GM19467 (cell line): Measurements from ENCODE around the gene SLC47A1.
"Not testable (repeated sequence)": the region's sequence is repeated elsewhere in the genome, so short reads cannot be mapped to it uniquely, and the experiment has no call there.

Experiments used
- ATAC-seq: cut with Tn5 transposase; IDR thresholded peaks from one replicate; pipeline ENCODE4 v1.9.1; 2021; ENCODE audit warnings: mild to moderate bottlenecking, moderate library complexity; ENCODE audit not compliant: unreplicated experiment

SLC47A1 gene

DNA sequence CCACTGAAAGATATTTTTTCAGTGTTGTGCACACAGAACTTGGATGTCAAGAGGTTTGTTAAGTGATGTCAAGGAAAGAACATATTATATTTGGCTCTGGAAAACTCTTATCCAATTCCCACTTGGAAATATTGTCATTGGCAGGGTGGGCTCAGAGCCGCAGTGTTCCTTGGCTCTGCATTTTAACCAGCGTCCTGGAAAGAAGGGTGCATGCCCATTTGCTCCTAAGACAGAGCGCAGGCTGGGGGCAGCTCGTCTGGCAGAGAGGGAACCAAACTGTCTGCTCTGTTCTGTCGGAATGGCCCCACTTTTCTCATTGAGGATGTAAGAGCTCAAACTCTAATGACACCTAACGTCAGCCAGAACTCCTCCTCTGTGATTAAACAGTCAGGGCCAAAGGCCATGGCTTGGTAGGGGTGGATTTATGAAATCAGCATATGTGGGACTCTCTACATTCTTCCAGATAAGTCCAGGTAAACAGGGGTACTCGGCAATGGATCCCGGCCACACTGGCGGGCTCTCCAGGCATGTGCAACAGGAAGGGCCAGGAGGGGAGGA lies 18.0 kb downstream of the SLC47A1 start:
- ATAC-seq: no peak

DNA sequence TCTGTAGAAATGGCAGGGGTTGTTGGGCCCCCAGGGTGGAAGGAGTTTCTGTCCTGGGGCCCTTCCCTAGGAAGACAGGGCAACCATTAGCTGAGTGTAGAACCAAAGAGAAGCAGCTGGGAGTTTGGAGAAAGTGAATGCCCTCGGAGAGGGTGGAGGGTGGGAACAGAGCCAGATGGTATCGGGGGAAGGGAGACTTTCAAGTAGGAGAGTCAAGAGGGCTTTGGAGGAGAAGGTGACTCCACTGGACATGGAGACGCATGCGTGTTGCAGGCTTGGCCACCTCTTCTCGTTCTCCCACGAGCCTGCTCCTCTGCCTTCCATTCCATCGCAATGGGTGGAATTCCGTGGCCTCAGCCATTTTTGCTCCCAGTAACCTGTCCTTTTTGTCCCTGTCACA lies 19.4 kb downstream of the SLC47A1 start:
- no peak for ATAC-seq

DNA sequence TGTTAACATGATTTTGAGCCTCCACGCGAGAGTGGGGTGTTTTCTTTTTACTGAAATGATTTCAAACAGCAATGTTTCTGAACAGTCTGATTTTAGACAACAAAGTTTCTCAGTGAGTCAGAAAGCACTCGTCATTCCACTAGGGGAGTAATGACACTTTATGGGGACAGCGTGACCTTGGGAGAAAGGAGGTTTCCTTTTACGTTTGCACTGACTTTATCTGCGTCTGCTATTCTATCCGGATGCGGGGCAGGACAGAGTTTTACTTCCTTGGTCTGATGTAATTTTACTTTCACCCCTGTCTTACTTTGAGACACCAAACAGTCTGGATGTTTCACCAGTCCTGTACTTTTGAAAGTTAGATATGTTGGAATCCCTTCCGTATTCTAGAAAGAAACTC lies 20.7 kb downstream of the SLC47A1 start:
- ATAC-seq: no peak

DNA sequence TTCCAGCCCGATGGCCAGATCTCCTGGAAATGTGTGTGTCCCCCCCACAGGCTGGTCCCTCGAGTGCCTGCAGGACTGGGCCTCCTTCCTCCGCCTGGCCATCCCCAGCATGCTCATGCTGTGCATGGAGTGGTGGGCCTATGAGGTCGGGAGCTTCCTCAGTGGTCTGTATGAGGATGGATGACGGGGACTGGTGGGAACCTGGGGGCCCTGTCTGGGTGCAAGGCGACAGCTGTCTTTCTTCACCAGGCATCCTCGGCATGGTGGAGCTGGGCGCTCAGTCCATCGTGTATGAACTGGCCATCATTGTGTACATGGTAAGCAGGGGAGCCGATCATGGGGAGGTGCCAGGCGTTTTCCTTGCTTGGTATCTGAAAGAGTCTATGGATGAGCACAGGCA lies 22.1 kb downstream of the SLC47A1 start:
- ATAC-seq: no peak

DNA sequence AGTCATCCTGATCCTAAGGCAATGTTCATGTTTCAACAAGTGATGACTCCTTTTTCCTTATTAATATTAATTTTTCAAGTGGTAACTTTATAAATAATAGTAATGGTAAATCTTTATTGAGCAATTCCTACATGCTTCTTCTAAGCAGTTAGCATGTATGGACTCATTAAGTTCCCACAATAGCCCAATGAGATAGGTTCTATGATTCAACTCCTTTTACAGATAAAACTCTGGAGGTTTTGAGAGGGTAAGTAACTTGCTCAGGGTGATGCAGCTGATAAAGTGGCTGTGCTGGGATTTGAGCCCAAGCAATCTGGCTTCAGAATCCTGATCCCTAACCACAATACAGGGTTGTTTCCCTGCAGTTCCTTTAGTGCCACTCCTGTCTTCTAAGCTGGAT lies 25.3 kb downstream of the SLC47A1 start:
- no peak for ATAC-seq

DNA sequence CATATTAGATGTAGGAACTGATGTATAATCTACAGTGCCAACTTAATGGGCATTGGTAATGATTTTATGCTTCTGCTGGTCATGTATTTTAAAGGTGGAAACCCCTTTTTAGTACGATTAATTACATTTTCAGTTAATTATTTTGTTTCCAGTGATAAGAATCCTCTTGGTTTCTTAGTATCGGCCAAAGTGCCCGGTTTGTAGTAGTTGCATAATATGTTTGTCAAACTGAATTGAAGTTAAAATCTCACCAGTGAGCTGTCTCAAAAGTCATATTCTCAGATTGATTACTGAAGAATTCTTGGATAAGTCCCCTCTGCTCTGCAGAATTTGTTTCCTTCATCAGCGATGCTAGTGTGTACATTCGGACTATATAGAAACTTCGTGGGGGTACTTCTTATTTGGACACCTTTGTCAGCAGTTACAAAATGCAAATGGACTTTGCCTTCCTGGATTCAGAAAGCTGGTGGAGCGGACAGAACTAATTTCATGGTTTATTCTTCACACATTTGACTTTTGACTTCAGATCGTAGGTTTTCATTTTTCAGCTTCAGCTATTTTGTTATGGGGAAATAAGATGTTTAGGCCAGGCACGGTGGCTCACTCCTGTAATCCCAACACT lies 28.2 kb downstream of the SLC47A1 start:
- no peak for ATAC-seq

DNA sequence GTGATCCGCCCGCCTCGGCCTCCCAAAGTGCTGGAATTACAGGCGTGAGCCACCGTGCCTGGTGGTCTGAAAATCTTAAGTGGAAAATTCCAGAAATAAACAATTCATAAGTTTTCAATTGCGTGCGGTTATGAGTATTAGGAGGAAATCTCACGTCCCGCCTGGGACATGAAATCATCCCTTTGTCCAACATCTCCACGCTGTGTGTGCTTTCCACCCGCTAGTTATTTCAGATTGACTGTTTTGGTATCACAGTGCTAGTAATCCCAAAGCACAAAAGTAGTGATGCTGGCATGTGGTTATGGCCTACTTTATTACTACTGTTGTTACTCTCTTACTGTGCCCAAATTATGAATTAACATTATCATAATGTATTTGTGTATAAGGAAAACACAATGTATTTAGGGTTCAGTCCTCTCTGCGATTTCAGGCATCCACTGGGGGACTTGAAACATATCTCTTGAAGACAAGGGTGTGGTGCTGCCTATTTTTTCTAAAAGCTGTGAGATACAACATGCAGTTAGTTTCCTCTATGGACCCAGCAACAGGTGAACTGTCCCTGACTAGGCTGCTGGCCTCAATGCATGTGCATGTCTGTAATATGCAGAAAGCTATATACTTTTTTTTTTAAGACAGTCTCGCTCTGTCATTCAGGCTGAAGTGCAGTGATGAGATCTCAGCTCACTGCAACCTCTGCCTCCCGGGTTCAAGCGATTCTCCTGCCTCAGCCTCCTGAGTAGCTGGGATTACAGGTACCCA lies 32.3 kb downstream of the SLC47A1 start:
- ATAC-seq: no peak

DNA sequence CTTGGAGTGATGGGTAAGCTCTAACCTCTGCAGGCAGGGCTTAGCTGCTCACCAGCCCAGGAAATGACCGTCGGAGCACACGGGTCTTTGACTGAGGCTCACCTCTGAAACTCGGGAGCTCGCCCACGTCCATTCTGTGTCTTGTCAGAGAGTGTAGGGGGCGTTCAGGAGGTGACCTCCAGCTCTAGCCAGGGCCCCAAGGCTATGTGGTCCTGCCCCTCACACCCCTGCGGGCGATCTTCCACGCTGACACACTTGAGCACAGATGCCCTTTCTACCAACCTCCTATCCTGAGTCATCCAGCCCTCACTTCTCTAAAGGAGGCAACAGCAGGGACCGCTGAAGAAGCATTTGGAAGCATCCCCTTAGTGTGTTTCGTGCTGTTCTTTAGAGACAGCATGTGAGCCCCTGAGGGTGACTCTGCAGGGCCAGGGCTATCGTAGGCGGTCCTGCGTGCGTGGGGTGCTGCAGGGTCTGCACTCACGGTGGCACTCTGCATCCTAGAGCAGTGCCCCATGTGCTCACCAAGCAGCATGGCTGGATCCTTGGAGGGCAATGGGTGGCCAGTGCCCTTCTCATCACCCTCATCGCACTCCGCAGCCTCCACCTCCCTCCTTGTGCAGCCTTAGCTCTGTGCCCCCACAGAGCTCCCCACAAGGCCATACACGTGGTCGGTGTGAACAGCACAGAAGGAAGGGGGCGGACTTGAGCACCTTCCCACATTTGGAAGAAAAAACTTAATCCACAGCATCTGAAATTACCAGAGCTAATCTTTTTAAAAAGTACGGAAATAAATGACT lies 33.8 kb downstream of the SLC47A1 start:
- ATAC-seq: no peak

DNA sequence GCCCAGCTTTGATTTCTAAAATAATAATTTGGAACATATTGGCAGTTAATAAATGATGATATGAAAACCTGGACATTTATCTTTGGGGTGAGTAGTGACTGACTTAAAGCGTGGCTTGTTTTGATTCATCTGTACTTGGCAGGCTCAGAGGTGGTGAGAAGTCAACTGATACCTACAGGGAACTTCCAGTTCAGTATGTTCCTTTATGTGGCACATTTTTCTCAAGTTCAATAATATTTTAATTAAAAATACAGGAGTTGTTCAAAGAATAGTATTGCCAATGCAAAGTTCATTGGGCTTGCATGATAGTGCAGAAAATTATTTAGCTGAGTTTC lies 34.3 kb downstream of the SLC47A1 start:
- no peak for ATAC-seq

DNA sequence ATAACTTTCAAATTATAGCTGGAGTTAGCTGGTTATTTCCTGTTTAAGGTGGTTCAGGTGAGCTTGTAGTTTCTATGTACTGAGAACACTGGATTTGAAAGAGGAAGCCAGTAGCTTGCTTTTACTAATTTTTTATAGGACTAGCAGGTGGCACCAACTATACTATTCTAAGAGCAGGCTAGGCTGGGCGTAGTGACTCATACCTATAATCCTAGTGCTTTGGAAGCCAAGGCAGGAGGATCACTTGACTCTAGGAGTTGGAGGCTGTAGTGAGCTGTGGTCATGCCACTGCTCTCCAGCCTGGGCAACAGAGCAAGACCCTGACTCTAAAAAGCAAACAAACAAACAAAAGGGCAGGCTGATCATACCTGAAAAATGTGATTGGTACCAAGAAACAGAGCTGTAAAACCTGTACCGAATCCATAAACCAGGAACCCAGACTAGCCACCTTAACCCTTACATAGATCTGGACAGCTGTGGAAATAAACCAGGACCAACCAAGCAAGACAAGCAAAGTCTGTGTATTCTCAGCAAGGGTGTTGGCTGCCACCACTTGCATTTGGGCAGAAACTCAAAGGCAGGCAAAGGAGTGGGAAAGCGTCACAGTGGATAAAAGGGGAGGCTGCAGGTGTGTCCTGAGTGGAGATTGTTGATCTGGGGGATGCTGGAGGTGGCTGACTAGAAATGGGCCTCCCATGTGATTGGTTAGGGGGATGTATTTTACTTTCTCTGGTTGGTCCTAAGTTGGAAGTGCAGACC lies 36.3 kb downstream of the SLC47A1 start:
- no peak for ATAC-seq

DNA sequence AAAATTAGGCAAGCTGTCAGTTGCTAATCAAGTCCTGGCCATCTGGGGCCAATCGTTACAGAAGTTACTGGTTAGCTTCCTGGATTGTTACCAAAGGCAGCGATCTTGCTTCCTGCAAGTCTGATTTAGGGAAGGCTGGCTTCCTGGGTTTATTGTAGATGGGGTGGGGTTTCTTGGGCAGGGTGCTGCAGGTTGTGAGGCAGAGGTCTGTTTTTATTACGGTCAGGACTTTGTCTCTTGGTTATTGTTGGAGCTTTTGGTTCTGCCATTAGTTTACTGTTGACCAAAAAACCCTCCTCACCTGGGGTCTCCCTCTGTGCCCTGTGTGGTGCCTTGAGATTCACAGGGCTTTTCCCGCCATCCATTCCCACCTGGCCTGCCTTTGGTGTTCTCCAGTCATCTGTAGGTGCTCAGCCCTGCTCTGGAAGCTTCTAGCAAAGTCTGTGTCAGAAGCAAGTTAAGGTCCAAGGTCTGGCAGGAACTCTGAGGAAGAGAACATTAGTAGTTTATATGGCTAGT lies 36.9 kb downstream of the SLC47A1 start:
- no peak for ATAC-seq

DNA sequence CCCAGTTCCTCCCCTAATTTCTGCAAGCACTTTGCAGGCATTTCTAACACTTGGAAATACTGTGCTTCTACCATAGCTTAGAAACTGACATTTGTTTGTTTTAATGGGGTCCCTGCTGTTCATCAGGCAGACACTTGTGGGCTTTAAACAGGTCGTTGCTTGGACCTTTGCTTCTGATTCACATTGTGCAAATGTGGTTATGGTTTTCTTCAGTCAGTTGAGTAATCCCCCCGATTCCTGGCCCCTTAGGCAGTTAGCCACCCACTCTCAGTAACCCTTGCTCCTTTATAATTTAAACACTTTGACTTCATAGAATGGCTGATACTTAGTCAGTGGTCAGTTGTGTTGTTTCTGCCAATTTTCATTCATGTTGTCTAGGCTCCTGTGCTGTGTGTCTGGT lies 39.4 kb downstream of the SLC47A1 start:
- no peak for ATAC-seq

DNA sequence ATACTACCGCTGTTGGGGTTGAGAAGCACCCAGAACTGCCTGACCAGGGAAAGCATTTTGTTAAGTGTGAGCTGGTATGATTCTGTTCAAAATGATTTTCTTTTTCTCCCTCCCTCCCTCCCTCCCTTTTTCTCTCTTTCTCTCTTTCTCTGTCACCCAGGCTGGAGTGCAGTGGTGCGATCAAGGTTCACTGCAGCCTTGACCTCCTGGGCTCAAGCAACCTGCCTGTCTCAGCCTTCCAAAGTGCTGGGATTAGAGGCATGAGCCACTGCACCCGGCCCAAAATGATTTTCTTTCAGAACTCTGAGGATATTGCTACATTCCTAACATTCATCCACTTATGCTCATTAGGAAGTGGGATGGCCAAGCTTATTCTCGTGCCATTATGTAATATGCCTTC lies 41.3 kb downstream of the SLC47A1 start:
- ATAC-seq: no peak

DNA sequence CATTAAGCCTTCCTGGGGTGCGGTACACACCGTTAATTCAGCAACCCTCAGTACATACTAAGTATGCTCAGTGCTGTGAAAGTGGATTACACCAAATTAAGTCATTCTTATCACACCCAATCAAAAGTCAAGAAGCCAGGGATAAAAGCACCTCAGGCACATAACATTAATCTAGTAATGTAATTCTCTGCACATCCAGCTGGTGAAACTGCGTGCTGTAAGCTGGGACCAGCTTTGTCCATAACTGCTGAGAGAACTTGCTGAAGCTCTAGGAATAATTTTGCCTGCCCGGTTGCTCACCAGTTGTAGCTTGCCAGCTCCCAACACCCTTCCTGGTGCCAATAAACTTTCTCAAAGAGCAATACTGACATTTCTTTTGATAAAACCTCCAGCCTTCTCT lies 44.9 kb downstream of the SLC47A1 start:
- ATAC-seq: no peak

DNA sequence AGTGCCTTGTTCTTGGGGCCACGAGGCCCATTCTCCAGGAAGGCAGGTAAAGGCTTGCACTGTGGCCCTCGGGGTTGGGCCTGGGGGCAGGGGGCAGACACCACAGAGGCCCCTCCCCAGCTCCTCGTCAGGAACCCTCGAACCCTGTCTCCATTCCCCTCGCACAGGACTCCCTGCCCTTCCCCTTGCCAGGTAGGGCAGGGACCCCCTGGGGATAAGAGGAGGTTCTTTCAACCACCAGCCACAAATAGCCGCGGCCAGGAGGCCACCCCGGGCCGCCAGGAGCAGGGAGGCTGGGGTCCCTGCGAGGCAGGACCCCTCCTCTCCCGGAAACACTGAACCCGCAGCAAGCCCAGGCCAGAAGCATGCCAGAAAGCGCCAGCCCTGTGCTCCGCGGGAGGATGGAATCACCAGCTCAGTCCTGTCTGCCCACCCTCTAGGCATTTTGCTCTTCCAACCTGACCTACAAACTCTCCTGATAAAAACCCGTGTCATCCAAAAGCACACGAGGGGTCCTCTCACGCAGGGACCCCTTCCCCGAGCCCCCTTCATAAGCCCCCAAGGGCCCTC lies 45.6 kb downstream of the SLC47A1 start:
- no peak for ATAC-seq

DNA sequence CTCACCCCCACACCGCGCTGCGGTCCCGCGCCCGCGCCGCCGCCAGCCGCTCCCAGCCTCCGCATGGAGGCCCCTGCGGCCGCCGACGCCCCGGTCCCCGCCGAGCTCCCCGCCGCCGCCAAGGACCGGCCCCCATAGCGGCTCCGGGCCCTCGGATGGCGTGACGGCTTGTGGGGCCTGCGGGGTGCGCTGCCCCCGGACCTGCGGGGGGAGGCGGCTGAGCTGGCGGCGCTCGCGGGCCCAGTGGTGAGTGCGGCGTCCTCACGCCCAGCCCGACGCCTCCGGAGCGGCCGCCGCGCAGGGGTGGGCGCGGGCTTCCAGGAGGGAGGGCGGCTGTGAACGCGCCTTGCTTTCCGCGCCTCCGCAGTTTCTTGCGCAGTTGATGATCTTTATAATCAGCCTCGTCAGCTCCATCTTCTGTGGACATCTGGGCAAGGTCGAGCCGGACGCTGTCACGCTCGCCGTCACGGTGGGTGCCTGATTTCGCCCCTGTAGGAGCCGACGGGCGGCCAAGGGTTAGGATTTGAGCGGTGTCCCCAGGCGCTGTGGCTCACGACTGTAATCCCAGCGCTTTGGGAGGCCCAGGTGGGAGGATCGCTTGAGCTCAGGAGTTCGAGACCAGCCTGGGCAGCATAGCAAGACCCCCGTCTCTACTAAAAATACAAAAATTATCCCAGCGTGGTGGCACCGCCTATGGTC lies 46.4 kb downstream of the SLC47A1 start:
- ATAC-seq: no peak

DNA sequence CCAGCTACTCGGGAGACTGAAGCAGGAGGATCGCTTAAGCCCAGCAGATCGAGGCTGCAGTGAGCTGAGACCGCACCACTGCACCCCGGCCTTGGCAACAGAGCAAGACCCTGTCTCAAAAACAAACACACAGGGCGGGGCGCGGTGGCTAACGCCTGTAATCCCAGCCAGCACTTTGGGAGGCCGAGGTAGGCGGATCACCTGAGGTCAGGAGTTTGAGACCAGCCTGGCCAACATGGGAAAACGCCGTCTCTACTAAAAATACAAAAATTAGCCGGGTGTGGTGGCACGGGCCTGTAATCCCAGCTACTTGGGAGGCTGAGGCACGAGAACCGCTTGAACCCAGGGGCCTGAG lies 46.9 kb downstream of the SLC47A1 start:
- not testable (repeated sequence) for ATAC-seq

DNA sequence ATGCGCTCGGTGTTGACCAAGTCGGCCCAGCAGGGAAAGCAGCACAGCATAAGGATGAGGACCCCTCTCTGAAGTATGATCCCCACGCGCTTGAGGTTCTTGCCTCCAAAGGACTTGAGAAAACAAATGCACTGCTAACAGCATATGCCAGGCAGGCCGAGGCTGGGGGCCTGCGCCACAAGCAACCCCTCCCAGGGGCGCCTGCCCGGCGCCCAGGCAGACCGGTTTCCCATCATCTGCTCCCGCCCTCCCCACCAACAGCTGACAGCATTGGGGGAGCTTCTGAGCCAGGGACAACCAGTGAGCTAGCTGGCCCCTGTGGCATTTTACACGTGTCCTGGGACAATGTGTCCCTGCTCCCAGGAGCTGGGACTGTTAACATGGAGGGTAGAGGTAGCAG lies 48.5 kb downstream of the SLC47A1 start:
- ATAC-seq: not testable (repeated sequence)

DNA sequence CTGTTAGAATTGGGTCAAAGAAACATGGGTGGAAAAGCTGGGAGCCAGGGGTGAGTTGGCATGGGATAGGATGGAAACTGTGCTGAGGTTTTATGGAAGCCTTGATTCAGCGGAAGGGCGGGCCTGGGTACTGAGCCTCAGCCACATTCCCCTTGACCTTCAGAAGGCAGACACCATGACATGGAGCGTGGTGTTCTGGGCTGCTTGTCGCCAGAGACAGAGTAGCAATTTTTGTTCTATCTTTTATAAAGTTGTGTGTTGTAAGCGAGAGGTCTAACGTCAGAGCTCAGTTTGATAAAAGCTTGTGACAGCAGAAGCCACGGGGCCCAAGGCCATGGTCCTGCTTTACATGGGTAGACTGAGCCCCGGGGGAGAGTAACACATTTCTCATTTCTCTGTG lies 50.2 kb downstream of the SLC47A1 start:
- no peak for ATAC-seq

DNA sequence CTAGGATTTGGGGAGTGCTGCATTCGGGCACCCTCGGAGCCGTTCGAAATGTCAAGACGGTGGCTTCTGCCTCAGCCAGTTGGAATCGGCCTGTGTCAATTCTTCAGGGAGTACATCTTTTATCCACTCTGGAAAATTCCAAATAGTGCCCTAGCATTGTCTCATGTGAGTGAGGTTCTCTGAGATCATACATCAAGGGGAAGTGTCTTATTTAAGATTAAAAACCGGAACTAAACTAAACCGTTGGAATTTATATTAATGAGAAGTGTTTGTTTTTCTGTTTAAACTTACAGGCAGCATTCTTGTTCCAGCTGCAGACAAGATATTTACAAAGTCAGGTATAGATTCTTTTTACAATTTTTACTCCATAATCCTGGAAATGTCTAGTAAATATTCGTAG lies 56.8 kb downstream of the SLC47A1 start:
- no peak for ATAC-seq
